GM23338 (cell line): ENCODE measurements around the gene FFAR2. TPM values are rescaled to one million over a fixed set of nuclear protein-coding genes. Genes with fewer than 3 reads are reported as not detected.

Source experiments
- CREB1 ChIP-seq: fragments of 250-450 bp; sonication (Bioruptor Pico); IDR thresholded peaks from 2 replicates; pipeline ENCODE4 v1.5.0; 2020; ENCODE audit warnings: low read depth, mild to moderate bottlenecking, moderate library complexity
- ETS1 ChIP-seq: IDR thresholded peaks from 2 replicates; pipeline ENCODE4 v1.6.1; 2016; ENCODE audit warnings: antibody characterized with exemption
- EZH2phosphoT487 ChIP-seq: fragments of 200-600 bp; sonication (generic); IDR thresholded peaks from one replicate; pipeline ENCODE4 v1.8.1; 2018; ENCODE audit warnings: antibody characterized with exemption; ENCODE audit not compliant: unreplicated experiment
- JUNB ChIP-seq: IDR thresholded peaks from one replicate; pipeline ENCODE4 v1.6.1; 2016; ENCODE audit warnings: antibody characterized with exemption; ENCODE audit not compliant: unreplicated experiment
- POLR2AphosphoS5 ChIP-seq: IDR thresholded peaks from 2 replicates; pipeline ENCODE4 v1.6.1; 2016; ENCODE audit warnings: antibody characterized with exemption, low read depth
- REST ChIP-seq: IDR thresholded peaks from one replicate; pipeline ENCODE4 v1.6.1; 2018; ENCODE audit warnings: antibody characterized with exemption; ENCODE audit not compliant: unreplicated experiment
- STAT1 ChIP-seq: IDR thresholded peaks from one replicate; pipeline ENCODE4 v1.6.1; 2016; ENCODE audit warnings: antibody characterized with exemption; ENCODE audit not compliant: unreplicated experiment
- ZNF114 ChIP-seq: fragments of 250-450 bp; sonication (Bioruptor Pico); IDR thresholded peaks from 2 replicates; pipeline ENCODE4 v1.5.0; 2020; ENCODE audit warnings: mild to moderate bottlenecking, moderate library complexity
- ZNF331 ChIP-seq: fragments of 250-450 bp; sonication (Bioruptor Pico); IDR thresholded peaks from 2 replicates; pipeline ENCODE4 v1.5.0; 2020; ENCODE audit warnings: low read depth, mild to moderate bottlenecking, moderate library complexity
- ZNF462 ChIP-seq: fragments of 250-450 bp; sonication (Bioruptor Pico); IDR thresholded peaks from 2 replicates; pipeline ENCODE4 v1.5.0; 2020; ENCODE audit warnings: mild to moderate bottlenecking, moderate library complexity
- polyA plus RNA-seq: library from polyadenylated mRNA; unstranded; fragments of >200 nt; fragmentation: Nextera tagmentation; extraction: Ambion mirVana; gene quantifications from 2 replicates; pipeline ENCODE4 v1.2.1, GENCODE V29; 2016
- small RNA-seq: library from RNA; depleted of rRNA; stranded (forward); fragments of <200 nt; gene quantifications from one replicate; pipeline ENCODE3, GENCODE V24; 2014; ENCODE audit warnings: low replicate concordance
- total RNA-seq: library from RNA; depleted of rRNA; stranded (reverse); fragments of >200 nt; shearing (Covaris generic); gene quantifications from 2 replicates; pipeline ENCODE4 v1.2.3, GENCODE V29; 2014; rRNA removed

The FFAR2 gene
- total and polyA plus RNA-seq, 2 experiments from 2014 or later, result not detected

- TF ChIP-seq ZNF462 (CRISPR knock-in tag) (no peak), ZNF114 (no peak), REST (no peak), POLR2AphosphoS5 (no peak), CREB1 (CRISPR knock-in tag) (no peak), JUNB (no peak), STAT1 (no peak), EZH2phosphoT487 (no peak), ZNF331 (CRISPR knock-in tag) (no peak), ETS1 (no peak)
These were observed 52.6 kb downstream of the FFAR2 start (continued) for GRCh38 chr19:35500611-35501010.

Small RNAs within 50 kb of the gene (small RNA-seq; reads per million reads assigned to genes)
- not detected for gene RN7SL491P

Other genes with a start within 250 kb of the FFAR2 start
- gene FAM187B, start 219.5 kb upstream of the FFAR2 start, total RNA-seq, result not detected in 2 replicates
- gene FAM187B, start 219.5 kb upstream of the FFAR2 start, polyA plus RNA-seq, result 0.23 and 0.31 TPM in 2 replicates
- gene LSR, start 199.3 kb upstream of the FFAR2 start, total RNA-seq, result 195 and 212 TPM in 2 replicates
- 116 and 125 TPM in 2 replicates for gene LSR, start 199.3 kb upstream of the FFAR2 start, polyA plus RNA-seq
- gene USF2, start 179.3 kb upstream of the FFAR2 start, total RNA-seq, result 60.5 and 63.8 TPM in 2 replicates
- 28.9 and 36.4 TPM in 2 replicates for gene USF2, start 179.3 kb upstream of the FFAR2 start, polyA plus RNA-seq
- gene HAMP, start 165.7 kb upstream of the FFAR2 start, total RNA-seq, result not detected in 2 replicates
- gene HAMP, start 165.7 kb upstream of the FFAR2 start, polyA plus RNA-seq, result 0.65 TPM in 1 of 2 replicates, not detected in the other
- 1.3 and 1.8 TPM in 2 replicates for gene MAG, start 156.1 kb upstream of the FFAR2 start, total RNA-seq
- 0.61 and 0.85 TPM in 2 replicates for gene MAG, start 156.1 kb upstream of the FFAR2 start, polyA plus RNA-seq
- 0.10 and 0.12 TPM in 2 replicates for gene CD22, start 119.1 kb upstream of the FFAR2 start, total RNA-seq
- 0.32 and 0.66 TPM in 2 replicates for gene CD22, start 119.1 kb upstream of the FFAR2 start, polyA plus RNA-seq
- not detected in 2 replicates for gene FFAR1, start 100.4 kb upstream of the FFAR2 start, total RNA-seq
- not detected in 2 replicates for gene FFAR1, start 100.4 kb upstream of the FFAR2 start, polyA plus RNA-seq
- 0.35 TPM in 1 of 2 replicates, not detected in the other for gene FFAR3, start 89.8 kb upstream of the FFAR2 start, total RNA-seq
- not detected in 2 replicates for gene FFAR3, start 89.8 kb upstream of the FFAR2 start, polyA plus RNA-seq
- gene GPR42, start 77.2 kb upstream of the FFAR2 start, total RNA-seq, result not detected in 2 replicates
- gene GPR42, start 77.2 kb upstream of the FFAR2 start, polyA plus RNA-seq, result not detected in 2 replicates
- gene KRTDAP, start 42.2 kb downstream of the FFAR2 start, total RNA-seq, result not detected in 2 replicates
- gene KRTDAP, start 42.2 kb downstream of the FFAR2 start, polyA plus RNA-seq, result 1.6 and 2.7 TPM in 2 replicates
- 259 and 276 TPM in 2 replicates for gene DMKN, start 65.4 kb downstream of the FFAR2 start, total RNA-seq
- 569 and 615 TPM in 2 replicates for gene DMKN, start 65.4 kb downstream of the FFAR2 start, polyA plus RNA-seq
- not detected in 2 replicates for gene SBSN, start 80.1 kb downstream of the FFAR2 start, total RNA-seq
- 0.39 and 0.42 TPM in 2 replicates for gene SBSN, start 80.1 kb downstream of the FFAR2 start, polyA plus RNA-seq
- gene GAPDHS, start 85.2 kb downstream of the FFAR2 start, total RNA-seq, result not detected in 2 replicates
- 0.21 TPM in 1 of 2 replicates, not detected in the other for gene GAPDHS, start 85.2 kb downstream of the FFAR2 start, polyA plus RNA-seq
- gene TMEM147, start 97.4 kb downstream of the FFAR2 start, total RNA-seq, result 164 and 170 TPM in 2 replicates
- 272 TPM in 2 replicates for gene TMEM147, start 97.4 kb downstream of the FFAR2 start, polyA plus RNA-seq
- gene ATP4A, start 115.4 kb downstream of the FFAR2 start, total RNA-seq, result 0.62 and 0.63 TPM in 2 replicates
- 0.61 and 1.0 TPM in 2 replicates for gene ATP4A, start 115.4 kb downstream of the FFAR2 start, polyA plus RNA-seq
- gene PMIS2, start 137.9 kb downstream of the FFAR2 start, total RNA-seq, result not detected in 2 replicates
- gene PMIS2, start 137.9 kb downstream of the FFAR2 start, polyA plus RNA-seq, result not detected in 2 replicates
- gene HAUS5, start 164.5 kb downstream of the FFAR2 start, total RNA-seq, result 17.9 and 21.9 TPM in 2 replicates
- gene HAUS5, start 164.5 kb downstream of the FFAR2 start, polyA plus RNA-seq, result 22.3 and 23.2 TPM in 2 replicates
- gene RBM42, start 180.8 kb downstream of the FFAR2 start, total RNA-seq, result 58.3 and 74.7 TPM in 2 replicates
- gene RBM42, start 180.8 kb downstream of the FFAR2 start, polyA plus RNA-seq, result 78.2 and 82.9 TPM in 2 replicates
- 0.87 TPM in 1 of 2 replicates, not detected in the other for gene ETV2, start 193.5 kb downstream of the FFAR2 start, total RNA-seq
- gene ETV2, start 193.5 kb downstream of the FFAR2 start, polyA plus RNA-seq, result 1.5 and 1.7 TPM in 2 replicates
- 564 and 722 TPM in 2 replicates for gene COX6B1, start 200.1 kb downstream of the FFAR2 start, total RNA-seq
- gene COX6B1, start 200.1 kb downstream of the FFAR2 start, polyA plus RNA-seq, result 1,532 and 1,702 TPM in 2 replicates
- gene UPK1A, start 218.3 kb downstream of the FFAR2 start, total RNA-seq, result 0.42 TPM in 1 of 2 replicates, not detected in the other
- gene UPK1A, start 218.3 kb downstream of the FFAR2 start, polyA plus RNA-seq, result 1.0 and 1.5 TPM in 2 replicates